GM12872 (cell line): ENCODE results near the gene MUC21.

Experiments used
- TF ChIP-seq, protein P1 (sequence below): IDR thresholded peaks from 3 replicates; pipeline ENCODE4 v1.5.1; 2011; ENCODE audit warnings: low read depth, mild to moderate bottlenecking, low read length, moderate library complexity; ENCODE audit not compliant: insufficient read depth

MUC21 gene

GRCh38 chr6:30987304-30987703 lies 3.8 kb downstream of the MUC21 start:
- TF ChIP-seq, protein P1, sequence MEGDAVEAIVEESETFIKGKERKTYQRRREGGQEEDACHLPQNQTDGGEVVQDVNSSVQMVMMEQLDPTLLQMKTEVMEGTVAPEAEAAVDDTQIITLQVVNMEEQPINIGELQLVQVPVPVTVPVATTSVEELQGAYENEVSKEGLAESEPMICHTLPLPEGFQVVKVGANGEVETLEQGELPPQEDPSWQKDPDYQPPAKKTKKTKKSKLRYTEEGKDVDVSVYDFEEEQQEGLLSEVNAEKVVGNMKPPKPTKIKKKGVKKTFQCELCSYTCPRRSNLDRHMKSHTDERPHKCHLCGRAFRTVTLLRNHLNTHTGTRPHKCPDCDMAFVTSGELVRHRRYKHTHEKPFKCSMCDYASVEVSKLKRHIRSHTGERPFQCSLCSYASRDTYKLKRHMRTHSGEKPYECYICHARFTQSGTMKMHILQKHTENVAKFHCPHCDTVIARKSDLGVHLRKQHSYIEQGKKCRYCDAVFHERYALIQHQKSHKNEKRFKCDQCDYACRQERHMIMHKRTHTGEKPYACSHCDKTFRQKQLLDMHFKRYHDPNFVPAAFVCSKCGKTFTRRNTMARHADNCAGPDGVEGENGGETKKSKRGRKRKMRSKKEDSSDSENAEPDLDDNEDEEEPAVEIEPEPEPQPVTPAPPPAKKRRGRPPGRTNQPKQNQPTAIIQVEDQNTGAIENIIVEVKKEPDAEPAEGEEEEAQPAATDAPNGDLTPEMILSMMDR, result no peak

DNA sequence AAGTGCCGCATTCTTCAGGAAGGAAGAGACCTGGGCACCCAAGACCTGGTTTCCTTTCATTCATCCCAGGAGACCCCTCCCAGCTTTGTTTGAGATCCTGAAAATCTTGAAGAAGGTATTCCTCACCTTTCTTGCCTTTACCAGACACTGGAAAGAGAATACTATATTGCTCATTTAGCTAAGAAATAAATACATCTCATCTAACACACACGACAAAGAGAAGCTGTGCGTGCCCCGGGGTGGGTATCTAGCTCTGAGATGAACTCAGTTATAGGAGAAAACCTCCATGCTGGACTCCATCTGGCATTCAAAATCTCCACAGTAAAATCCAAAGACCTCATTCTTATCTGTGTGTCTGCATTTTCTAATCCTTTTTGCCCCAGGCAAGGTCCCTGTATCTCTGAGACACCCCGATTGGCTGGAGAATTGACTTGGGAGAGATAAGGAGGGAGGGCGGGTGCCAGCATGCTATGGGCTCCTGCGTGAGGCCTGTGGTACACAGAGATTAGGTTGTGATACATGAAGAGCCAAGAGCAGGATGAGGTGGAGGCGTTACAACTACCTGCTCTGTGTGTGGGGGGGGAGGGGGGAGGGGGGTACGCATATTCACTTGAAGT lies 4.8 kb downstream of the MUC21 start:
- TF ChIP-seq, protein P1, result no peak

DNA sequence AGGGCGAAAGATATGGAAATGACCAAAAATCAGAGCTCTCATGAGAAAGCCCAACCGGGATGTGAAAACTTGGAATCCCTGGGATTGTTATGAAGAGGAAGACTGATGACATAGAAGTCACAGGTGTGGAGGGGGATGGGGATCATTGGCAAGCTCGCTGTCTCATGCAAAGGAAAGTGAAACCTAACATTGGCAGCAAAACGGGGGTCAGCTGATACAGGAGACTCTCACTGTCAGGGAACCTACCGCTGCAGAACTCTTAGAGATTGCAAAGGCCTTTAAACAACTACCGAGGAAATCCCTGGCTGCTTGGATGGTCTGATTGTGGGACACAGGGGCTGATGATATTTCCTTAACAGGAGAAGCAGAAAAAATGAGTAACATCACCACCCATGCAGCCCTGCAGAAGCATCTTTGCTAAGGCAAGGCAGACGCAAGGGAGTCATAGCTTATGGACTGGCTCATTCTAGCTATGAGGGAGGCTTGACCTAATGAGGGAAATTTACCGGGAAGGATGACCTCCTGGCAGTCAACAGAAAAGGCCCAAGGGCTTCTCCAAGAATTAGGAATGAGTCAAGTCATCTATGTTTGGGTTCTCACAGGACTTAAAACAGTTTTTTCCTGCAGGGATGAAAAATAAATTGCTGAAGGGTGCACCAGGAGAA lies 7.0 kb downstream of the MUC21 start:
- TF ChIP-seq, protein P1, result no peak

DNA sequence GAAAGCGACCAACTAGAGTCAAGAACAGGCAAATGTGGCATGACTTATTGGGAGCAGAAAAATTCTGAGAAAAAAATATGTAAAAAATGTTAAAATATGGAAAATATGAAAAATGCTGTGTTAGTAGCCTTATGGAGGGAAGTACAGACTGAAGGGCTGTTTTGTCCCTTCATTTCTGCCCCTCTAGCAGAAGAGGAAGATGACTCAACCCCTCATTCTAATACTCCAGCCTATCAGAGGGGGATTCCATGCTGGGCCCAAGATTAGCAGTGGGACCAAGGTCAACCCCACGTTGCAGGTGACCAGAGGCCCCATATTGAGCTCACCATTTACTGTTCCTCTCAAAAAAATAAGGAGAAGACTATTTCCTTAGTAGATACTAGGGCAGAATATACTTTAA lies 8.4 kb downstream of the MUC21 start:
- TF ChIP-seq, protein P1, result no peak

DNA sequence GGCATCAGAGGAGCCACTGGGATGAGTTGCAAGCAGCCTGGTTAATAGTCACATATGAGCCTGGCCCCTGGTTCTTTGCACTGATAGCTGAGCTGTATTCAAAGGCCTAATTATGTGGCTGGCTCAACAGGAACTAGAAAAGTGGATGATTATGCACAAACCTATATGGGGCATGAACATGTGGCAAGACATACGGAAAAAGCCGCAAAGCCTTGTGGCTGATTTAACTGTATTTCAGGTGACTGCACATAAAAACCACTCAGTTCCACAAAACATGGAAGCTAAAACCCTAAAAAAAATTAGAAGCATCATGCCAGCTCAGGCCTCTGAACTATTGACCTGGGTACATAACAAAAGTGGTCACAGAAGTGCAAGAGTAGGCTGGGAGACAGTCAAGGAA lies 13.8 kb downstream of the MUC21 start:
- TF ChIP-seq, protein P1, result no peak

GRCh38 chr6:30998785-30999184 lies 15.3 kb downstream of the MUC21 start:
- TF ChIP-seq, protein P1, result no peak

GRCh38 chr6:31001281-31001888 lies 17.9 kb downstream of the MUC21 start:
- TF ChIP-seq, protein P1, result no peak
